ELF-1 (cell line): ENCODE measurements around the gene BAG3.
A peak's percentile ranks its signal among the peaks of the same experiment; 100 is the strongest.
"Not testable (repeated sequence)": the region's sequence is repeated elsewhere in the genome, so short reads cannot be mapped to it uniquely, and the experiment has no call there.

ENCODE experiments used
- DNase-seq: peaks from one replicate; pipeline ENCODE4 v3.0.0-alpha.2; 2016; ENCODE audit warnings: low read depth, low spot score

Gene BAG3

DNA sequence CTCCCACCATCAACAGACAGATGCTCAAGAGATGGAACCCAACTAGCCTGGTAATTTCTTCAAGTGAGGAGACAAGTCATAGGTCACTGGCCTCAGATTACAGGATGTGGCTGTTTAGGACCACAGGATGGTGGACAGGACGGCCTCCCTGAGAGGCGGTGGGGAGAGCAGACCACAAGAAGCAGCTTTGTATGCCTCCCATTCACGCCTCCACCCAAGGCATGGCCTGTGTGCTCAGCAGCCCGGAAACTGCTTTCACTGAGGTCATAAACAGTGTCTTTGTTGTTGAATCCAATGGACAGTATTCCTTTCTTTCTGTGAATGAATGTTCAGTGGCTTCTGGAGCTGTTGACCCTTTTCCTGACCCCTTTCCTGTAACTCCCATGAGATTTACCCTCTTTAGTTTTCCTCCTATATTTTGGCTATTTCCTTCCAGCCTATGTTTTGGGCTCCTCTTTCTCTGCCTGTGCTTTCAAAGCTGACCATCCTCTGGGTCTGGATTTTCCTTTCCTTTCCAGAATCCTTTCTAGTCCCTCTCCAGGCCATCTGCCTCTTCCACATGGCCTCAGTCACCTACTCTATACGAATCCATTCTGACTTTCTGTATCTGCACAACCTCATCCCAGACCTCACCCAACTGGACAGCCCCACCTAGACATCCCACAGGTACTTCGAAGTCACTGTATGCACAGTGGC lies 42.2 kb downstream of the BAG3 start:
- DNase-seq = no peak

DNA sequence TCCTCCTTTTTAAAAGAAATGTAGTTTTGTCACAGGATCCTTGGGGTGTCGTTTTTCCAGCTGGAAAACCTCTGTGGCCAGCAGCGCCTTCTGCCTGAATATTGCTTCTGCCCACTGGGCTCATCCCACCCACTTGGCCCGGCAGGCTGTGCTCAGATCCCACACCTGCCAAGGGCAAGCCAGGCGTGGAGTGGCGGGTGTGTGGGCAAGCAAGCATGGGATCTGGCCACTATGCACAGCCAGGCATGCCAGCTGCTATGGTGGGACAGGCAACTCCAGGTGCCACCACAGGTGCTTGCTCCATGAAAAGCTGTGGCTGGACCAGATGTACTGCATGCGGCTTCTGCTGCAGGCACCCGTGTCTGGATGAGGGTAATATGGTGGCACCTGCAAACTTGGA lies 43.4 kb downstream of the BAG3 start:
- no peak for DNase-seq

DNA sequence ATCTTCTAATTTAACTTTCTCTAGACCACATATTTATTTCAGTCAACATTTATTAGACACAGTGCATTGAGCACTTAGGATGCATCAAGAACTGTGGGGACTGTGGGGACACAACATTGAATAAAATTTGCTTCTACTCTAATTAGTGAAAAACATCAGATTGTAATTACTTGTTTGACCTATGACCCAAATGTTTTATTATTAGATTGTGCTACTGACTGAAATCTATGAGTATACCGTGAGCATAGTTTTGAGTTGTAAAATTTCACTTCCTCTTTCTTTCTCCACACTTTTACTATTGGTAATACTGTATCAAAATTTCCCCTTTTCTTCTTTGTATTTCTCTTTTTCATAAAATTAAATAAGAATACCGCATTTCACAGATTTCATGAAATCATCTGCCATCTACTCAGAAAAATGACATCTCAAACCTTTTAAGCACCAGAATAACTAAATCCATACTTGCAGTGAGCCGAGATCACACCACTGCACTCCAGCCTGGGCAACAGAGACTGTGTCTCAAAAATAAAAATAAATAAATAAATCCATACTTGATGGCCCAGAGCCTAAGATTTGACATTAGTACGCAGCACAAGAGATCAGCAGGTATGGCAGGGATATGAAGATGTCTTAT lies 49.3 kb downstream of the BAG3 start:
- no peak for DNase-seq

DNA sequence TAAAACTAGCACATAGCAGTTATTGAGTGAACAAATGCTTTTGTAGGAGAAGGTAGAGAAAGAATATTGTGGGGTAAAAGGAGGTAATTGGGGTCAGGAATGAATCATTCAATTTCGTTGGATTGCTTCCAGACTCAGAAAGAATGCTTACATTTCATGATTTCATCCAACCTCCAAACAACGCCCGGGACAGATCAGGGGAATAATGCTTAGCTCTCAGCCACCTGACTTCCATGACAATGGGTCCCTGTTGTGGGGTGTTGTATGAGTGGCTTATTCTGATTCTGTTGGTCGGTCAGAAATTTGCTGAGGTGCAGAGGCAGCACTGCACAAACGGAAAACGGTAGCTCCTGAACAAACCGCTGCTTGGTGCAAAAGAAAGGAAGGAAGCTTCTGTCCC lies 50.7 kb downstream of the BAG3 start:
- no peak for DNase-seq

DNA sequence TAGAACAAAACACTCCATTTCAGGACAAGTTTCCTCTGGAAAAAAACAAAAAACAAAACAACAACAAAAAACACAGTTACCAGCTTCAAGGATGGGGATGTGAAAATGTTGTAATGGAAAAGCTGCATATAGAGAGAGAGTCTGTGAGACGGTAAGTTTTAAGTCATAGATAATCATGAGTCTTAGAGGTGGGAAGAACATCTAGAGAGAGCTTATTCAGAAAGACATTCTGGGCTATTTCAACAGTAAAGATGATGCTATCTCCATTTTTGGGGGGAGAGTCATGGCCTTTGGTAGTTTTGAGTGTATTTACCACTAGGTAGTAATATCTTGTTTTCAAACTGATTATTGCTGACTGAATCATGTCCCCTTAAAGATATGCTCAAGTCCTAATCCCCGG lies 51.4 kb downstream of the BAG3 start:
- no peak for DNase-seq

DNA sequence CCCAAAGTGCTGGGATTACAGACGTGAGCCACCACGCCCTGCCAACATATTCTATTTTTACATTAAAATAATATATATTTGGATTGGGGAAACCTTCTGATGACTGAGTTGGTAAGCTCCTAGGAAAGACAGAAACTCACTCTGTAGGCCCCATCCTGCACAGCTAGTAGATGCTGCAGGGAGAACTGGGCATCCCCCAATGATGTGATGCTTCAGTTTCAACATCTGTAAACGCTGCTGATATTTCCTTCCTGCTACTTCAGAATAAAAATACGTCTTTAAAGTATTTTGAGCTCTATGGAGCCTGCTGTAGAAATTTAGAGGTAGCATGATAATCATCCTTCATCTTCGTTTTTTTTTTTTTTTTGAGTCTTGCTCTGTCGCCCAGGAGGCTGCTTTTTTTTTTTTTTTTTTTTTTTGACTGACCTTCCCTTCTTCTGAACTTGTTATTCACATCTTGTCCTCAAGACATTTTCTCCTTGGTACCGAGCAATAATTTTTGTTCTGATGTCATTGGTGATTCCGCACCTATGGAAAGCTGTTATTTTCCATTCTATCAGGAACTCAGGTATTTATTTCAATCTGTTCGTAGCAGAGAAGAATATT lies 52.8 kb downstream of the BAG3 start:
- no peak for DNase-seq

DNA sequence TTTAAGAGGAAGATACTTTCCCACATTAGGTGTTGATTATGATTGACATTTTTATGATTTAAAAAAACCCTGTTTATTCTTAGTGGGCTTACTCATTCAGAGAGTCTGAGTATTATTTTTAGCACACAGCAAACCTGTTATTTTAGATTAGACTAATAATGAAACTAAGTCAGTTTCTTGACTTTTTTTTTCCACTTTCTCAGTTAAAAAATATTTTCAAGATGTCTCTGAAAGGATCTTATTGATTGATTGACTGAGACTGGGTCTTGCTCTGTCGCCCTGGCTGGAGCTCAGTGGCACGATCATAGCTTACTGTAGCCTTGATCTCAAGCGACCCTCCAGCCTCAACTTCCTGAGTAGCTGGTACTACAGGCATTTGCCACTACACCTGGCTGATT lies 54.3 kb downstream of the BAG3 start:
- DNase-seq = no peak

DNA sequence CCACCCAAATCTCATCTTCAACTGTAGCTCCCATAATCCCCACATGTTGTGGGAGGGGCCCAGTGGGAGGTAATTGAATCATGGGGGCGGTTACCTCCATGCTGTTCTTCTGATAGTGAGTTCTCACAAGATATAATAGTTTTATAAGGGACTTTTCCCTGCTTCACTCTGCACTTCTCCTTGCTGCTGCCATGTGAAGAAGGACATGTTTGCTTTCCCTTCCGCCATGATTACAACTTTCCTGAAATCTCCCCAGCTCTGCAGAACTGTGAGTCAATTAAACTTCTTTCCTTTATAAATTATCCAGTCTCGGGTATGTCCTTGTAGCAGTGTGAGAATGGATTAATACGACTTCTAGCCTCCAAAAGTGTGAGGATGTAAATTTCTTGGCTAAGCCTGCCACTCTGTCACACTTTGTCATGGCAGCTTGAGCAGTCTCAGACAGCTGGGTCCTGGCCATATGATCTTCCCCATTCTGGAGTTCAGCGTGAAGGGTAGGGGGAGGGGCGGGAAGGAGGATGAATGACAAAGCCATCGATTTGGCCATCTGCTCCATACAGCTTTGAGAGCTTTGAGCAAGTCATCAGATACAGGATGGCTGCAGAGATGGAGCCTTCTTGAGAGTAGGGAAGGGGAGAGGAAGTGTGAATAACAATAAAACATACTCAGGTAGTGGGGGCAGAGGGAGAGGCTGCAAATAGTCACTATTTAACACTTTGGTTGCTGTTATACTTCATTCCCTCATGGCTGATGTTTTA lies 55.5 kb downstream of the BAG3 start:
- DNase-seq = peak; percentile 43

DNA sequence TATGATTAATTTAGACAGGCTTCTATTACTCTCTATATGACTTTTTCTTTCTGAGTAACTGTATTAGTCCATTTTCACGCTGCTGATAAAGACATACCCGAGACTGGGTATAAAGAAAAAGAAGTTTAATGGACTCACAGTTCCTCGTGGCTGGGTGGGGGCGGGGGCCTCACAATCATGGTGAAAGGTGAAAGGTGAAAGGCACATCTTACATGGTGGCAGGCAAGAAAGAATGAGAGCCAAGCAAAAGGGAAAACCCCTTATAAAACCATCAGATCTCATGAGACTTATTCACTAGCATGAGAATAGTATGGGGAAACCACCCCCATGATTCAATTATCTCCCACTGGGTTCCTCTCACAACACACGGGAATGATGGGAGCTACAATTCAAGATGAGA lies 56.2 kb downstream of the BAG3 start:
- not testable (repeated sequence) for DNase-seq

DNA sequence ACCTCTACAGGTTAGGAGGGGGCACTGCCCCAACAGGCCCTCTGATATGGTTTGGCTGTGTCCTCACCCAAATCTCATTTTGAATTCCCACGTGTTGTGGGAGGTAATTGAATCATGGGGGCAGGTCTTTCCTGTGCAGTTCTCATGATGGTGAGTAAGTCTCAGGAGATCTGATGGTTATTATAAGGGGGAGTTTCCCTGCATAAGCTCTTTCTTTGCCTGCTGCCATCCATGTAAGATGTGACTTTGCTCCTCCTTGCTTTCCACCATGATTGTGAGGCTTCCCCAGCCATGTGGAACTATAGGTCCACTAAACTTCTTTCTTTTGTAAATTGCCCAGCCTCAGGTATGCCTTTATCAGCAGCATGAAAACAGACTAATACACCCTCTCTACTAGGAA lies 59.8 kb downstream of the BAG3 start:
- not testable (repeated sequence) for DNase-seq

DNA sequence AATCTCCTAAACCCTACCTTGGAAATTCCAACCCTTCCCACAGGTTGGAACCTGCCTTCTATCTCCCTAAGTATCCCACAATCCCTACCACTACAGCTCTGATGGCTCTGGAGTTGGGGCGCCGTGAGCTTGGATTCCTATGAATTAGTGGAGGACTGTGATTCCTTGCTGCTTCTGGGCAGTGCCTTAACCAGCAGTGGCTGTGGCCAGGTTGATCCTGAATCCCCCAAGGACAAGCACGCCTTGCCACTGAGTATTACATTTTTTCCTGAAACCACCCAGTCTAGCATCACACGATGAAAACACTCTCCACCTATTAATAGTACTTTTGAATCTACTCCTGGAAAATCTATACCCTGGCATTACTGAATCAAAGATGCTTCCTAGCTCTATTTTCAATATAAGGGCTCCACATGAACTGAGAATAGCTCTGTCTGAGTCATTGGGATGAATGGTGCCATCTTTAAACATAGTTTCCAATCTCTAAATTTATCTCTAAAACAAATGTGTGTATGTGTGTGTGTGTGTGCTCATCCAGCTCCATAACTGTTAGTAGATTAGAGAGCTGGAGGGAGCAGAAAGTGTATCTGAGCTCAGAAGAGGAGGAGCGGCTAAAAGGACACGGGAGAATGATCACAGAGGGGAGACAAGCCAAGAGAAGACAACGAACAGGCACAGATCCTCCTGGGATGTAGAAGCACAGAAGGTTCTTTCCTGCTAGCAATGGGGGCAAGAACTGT lies 62.7 kb downstream of the BAG3 start:
- no peak for DNase-seq

DNA sequence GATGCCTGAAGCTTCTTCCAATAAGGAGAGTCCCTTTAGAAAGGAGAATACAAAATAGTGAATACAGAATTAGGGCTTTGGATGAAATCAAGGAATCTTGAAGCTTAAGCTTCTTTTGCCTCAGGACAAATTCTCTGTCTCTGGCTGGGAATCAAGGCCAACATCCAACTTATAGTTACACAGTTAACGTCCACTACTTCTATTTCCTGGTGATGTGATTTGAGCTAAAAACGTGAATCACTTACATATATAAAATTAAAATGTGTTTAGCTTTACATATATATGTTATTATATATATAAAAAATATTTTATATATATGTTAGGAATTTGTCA lies 63.3 kb downstream of the BAG3 start:
- no peak for DNase-seq

DNA sequence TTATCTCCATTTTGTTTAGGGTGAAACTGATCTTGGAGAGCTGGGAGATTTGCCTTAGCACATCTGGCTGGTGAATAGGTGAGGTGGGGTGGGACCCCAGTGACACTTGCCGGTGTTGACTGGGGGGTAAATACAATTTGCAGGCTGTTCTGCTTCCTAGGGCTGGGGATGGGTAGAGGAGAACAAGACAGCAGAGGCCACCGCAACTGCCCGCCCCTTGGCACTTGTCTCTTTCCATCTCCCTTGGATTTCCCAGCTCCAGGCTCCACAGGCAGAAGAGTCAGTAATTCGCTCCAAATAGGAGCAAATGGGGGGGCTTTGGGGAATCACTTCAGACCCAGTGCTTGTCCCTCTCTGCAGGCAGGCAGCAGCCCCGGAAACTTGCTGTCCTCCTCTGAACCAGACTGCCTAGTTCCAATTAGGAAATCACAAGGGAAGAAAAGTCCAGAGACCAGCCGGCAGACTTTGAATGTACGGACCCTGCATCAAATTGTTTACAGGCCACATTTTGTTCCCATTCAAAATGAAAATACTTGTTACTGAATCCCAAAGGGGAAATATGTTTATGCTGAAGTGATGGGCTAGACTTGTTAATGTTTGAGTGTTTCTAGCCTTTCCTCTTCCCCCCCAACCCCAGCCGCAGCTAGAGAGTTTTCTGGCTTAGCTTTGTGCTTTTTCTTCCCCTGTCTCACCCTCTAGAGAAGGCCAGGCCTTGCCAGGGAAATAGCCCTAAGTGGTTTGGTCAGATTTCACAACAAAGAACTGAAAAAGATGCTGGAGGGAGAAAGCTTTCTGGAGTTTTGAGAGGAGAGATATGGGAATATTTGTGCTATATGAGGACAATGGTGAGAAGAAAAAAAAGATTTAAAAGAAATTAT lies 64.7 kb downstream of the BAG3 start:
- peak; percentile 29 for DNase-seq

DNA sequence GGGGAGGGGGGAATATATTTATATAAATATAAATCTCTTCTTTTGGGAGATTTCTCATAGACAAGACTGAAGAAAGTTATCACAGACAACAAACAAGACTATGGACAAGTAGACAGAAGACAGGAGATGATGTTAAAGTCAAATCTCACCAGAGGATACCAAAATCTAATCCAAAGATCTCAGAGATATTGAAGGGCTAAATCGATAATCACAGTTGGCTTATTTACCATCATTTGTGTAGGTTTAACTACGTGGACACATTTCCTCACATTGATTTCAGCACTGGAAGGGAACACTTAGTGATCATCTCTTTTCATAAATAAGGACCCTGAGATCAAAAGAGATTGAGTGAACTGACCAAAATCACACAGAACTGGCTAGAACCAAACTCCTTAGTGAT lies 72.0 kb downstream of the BAG3 start:
- DNase-seq = no peak

DNA sequence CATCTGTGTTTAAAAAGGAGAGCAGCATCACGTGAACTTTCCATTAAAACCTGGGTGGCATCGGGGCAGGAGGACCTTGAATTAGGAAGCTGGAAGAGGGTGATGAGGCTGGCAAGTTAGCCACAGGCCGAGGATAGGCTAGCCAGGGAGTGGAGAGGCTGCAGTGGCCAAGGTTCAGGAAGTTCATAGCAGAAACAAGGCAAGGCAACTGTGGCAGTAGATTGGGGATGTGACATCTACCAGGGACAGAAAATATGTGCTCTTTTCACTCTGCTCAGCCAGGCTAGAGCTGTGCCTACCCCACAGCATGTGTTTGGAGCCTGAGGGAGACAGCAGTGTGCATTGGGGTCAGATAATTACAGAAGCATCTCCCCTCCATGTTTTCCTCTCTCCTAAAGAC lies 72.4 kb downstream of the BAG3 start:
- DNase-seq = peak; percentile 21

DNA sequence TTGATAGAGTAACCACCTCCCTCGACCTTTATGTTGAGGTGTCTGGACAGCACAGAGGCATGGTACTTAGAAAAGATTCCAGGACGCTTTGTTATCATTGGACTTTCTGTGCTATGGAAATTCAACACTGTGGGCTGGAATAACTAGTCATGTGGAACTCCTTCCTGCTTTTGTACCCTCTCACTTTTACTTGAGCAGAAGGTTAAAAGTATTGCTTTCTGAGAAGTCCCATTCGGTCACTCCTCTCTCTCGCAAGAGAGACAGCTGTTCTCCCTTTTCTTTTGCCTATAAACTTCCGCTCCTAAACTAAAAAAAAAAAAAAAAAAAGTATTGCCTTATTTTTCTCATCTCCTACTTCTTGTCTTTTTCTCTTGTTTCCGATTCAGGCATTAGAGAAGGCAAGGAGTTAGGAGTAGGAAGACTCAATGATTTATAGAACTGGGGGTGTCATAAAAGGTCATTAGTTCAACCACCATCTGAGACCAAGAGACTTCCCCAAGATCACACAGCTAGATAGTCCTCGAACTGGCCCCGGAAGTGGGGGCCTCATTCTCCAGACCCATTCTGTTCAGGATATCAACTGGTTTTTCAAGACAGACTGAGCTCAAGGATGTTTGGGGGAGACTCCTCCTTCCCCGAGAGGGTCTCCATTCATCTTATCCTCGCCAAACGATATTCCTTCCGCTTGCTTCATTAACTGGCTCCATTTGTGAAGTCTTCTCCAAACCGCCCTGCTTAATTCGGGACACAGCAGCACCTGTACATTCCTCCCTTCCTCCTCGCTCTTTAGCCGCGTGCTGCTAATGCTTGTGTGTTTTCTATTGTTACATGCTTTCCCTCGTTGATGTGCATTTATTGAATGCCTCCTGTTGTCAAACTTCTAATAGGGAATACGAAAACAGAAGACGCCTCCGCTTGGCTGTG lies 73.7 kb downstream of the BAG3 start:
- DNase-seq = peak; percentile 23

DNA sequence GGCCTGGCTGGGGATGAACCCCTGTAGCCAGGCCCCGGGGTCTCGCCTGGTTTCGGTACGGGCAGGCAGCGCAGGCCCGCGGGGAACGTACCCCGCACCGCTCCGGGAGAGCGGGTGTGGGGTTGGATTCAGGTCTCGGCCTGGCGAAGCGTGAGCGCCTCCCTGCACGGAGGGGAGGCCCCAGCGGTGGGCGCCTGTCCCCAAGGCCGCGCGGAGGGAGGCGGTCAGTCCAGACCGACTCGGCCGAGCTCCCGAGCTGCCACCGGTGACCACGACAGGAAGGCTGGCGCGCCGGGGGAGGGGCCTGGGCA lies 74.3 kb downstream of the BAG3 start:
- no peak for DNase-seq

DNA sequence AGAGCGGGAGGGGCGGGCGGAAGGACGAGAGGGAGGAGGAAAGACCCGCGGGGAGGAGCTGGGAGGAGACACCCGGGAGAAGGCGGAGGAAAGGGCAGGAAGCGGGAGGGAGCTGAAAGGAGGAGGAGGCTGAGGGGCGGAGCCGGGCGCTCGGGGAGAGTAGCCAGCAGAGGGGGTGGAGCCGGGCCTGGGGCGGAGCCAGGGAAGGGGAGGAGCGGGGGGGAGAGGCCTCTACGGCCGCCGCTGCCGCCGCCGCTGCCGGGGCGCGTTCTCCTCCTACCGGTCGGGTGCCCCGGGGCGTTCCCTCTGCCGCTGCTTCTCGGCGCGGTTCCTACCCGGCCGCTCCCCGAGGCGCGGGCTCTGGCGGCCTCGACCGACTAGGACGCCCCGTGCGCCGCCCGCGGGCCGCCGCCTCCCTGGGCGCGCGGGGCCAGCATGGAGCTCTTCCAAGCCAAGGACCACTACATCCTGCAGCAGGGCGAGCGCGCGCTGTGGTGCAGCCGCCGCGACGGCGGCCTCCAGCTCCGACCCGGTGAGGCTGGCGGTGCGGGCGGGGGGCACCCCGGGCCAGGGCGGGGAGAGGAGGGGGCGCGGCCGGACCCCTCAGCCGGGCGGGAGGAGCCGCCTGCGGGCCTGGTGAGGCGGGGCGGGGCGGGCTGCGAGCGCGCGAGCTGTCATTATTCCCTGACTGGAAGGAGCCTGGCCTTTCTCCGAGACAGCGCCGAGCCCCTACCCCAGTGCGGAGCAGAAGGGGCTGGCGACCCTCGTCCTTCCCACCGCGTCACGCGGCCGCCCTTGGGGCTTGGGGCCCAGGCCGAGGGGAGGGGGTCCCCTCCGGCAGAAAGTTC lies 74.9 kb downstream of the BAG3 start, which contains the start of gene INPP5F:
Gene INPP5F (plus strand): TSS at position 223 of the 848 bp plus-strand sequence. CDS start 213 bp downstream, at position 436.
- DNase-seq = peak; percentile 97

DNA sequence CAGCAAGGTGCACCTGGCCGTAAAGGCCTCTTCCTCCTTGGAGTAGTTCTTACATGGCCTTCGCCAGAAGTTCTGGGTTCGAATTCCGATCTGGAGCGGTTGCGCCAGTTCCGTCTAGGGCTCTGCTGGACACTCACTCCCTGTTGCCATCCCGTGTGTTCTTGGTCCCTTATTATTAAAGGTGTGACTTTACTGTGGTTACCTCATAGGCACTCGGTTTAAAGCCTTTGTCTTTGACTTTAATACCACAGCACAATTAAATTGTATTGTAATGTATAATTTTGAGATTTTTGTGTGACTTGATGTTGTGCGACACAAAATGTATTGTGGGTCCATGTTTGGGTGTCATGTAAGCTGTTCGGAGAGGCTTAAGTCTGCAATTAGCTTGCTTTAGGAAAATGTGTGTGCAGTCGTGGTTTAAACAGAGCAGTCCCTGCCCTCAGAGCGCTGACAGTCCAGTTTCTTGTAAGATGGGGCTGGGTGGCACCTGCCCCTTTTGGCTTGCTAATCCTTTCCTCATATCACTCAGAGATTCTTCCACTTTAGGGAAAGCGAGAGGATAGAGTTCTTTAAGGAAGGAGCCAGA lies 75.6 kb downstream of the BAG3 start:
- no peak for DNase-seq
